ENCODE data around the gene HACD2.
"Not testable (repeated sequence)": the region's sequence is repeated elsewhere in the genome, so short reads cannot be mapped to it uniquely, and the experiment has no call there.

HACD2 gene

GRCh38 chr3:123527046-123527445 lies 57.8 kb downstream of the HACD2 start:
- DNase-seq (ENCODE audit: low read depth in 2 of 2, low spot score in 1 of 2) = no peak

- DNase-seq (ENCODE audit: low read depth in 2 of 2, low spot score in 1 of 2) = no peak
Measured at GRCh38 chr3:123526474-123526873, 58.4 kb downstream of the HACD2 start.

GRCh38 chr3:123525433-123525832 lies 59.4 kb downstream of the HACD2 start:
- DNase-seq (ENCODE audit: low read depth in 2 of 2, low spot score in 1 of 2) = no peak

GRCh38 chr3:123524981-123525380 lies 59.9 kb downstream of the HACD2 start:
- no peak for DNase-seq (ENCODE audit: low read depth in 2 of 2, low spot score in 1 of 2)

DNA sequence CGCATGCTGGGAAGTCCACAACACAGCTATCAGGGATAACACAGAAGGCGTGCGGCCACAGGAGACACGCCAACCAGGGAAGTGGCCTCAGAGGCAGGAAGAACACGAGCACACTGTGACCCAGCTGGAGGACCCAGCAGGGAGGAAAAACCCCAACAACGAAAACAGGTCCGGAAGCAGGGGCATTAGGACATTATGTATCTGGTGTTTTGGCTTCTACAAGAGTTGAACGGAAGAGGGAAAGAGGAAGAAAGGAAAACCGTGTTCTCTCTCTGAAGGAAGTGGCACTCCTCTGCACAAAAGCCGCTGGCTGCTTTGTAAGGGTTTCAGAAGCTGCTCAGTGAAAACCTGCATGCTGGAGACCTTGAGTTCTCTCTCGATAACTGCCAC lies 61.8 kb downstream of the HACD2 start:
- DNase-seq (ENCODE audit: low read depth in 2 of 2, low spot score in 1 of 2) = no peak

- no peak for DNase-seq (ENCODE audit: low read depth in 2 of 2, low spot score in 1 of 2)
Measured at GRCh38 chr3:123522320-123523022, 62.4 kb downstream of the HACD2 start.

- DNase-seq (ENCODE audit: low read depth in 2 of 2, low spot score in 1 of 2) = no peak
Measured at GRCh38 chr3:123521179-123521969, 63.5 kb downstream of the HACD2 start.

- no peak for DNase-seq (ENCODE audit: low read depth in 2 of 2, low spot score in 1 of 2)
Measured at GRCh38 chr3:123520656-123521055, 64.2 kb downstream of the HACD2 start.

- DNase-seq (ENCODE audit: low read depth in 2 of 2, low spot score in 1 of 2) = no peak
Measured at GRCh38 chr3:123518892-123519485, 65.9 kb downstream of the HACD2 start.

- DNase-seq (ENCODE audit: low read depth in 2 of 2, low spot score in 1 of 2) = no peak
Measured at GRCh38 chr3:123511726-123512125, 73.1 kb downstream of the HACD2 start.

DNA sequence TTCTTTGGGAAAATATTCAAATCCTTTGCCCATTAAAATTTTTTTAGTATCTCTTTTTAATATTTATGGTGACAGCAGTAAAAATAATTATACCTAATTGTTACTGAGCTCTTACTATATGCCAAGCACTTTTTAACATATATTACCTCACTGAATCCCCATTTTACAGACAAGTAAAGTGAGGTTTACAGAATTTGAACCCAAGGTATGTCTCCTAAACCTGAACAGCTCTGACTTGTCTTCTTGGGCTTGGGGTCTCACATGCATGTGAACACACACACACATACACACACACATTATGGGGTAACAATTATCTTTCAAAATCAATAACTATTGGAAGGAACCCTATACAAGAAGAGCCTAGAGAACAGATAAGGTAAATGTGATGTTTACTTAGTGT lies 73.8 kb downstream of the HACD2 start:
- no peak for DNase-seq (ENCODE audit: low read depth in 2 of 2, low spot score in 1 of 2)

DNA sequence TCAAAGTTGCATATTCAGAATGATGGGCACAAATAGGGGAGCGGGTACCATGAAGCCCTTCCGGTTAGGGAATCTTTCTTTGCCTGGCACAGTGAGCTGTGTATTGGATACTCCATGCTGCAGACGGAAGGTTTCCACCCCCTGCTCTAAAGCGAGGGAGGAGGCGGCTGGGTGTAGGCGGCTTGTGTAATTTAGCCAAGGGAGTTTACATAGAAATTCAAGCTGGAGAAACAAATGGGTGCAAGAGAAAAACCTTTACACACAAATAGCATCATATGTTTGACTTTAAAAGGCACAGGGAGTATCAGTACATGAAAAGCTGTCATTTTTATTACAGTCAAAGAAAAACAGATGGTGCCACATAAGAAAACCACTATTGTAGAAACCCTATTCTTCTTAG lies 76.7 kb downstream of the HACD2 start:
- DNase-seq (ENCODE audit: low read depth in 2 of 2, low spot score in 1 of 2) = no peak

DNA sequence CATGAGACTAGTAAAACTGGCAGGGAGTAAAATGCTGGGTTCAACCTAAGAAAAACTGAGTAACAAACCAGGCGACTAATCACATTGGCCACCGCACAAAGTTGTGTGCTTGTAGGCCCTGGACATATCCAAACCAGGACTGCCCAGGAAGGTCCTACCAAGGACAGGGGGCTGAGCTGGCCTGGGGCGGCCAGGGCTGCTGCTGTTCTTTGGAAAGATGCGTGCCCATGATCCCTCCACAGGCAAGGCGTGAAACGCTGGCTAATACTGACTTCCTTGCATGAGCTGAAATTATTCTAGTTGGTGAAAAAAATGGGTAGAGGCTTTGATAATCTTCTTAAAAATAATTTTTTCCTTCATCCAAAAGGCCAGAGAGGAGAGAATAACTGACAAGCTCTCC lies 79.0 kb downstream of the HACD2 start:
- DNase-seq (ENCODE audit: low read depth in 2 of 2, low spot score in 1 of 2) = no peak

GRCh38 chr3:123503203-123503602 lies 81.7 kb downstream of the HACD2 start:
- DNase-seq (ENCODE audit: low read depth in 2 of 2, low spot score in 1 of 2) = no peak

GRCh38 chr3:123499322-123499721 lies 85.5 kb downstream of the HACD2 start:
- DNase-seq (ENCODE audit: low read depth in 2 of 2, low spot score in 1 of 2) = no peak

GRCh38 chr3:123498761-123499160 lies 86.1 kb downstream of the HACD2 start:
- DNase-seq (ENCODE audit: low read depth in 2 of 2, low spot score in 1 of 2) = no peak

- no peak for DNase-seq (ENCODE audit: low read depth in 2 of 2, low spot score in 1 of 2)
Measured at GRCh38 chr3:123493912-123494311, 90.9 kb downstream of the HACD2 start.

DNA sequence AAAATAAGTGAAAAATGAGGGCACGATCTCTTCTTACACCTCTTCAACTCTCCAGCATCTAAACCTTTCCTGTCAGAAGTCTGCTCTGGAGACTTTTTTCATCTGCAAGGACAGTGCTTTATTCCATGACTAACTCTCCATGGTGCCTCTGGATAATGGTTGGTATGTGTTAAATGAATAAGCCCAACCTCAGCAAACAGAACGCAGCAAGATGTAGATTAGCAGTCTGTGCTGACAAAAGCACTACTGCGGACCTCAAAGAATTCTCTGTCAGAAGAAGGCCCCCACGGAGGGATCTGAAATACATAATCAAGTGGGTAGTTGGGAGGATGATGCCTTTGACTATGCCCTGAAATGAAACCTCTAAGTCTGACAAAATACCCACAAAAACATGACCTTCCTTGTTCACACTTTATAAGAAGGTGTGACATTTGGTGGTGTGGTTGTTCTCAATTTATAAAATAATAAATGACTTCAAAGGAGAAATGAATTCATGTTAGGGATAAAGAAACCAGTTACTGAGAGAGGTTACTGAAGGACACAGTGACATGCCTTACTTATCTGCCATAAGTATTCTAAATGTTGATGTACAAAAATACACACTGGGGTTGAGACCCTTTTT lies 92.8 kb downstream of the HACD2 start:
- DNase-seq (ENCODE audit: low read depth in 2 of 2, low spot score in 1 of 2) = no peak

- no peak for DNase-seq (ENCODE audit: low read depth in 2 of 2, low spot score in 1 of 2)
Measured at GRCh38 chr3:123489400-123490004, 95.4 kb downstream of the HACD2 start.

- no peak for DNase-seq (ENCODE audit: low read depth in 2 of 2, low spot score in 1 of 2)
Measured at GRCh38 chr3:123488645-123489347, 96.1 kb downstream of the HACD2 start.

GRCh38 chr3:123487063-123487462 lies 97.8 kb downstream of the HACD2 start:
- not testable (repeated sequence) for DNase-seq (ENCODE audit: low read depth in 2 of 2, low spot score in 1 of 2)
